ENCODE results near the gene AP2A2.

DNA sequence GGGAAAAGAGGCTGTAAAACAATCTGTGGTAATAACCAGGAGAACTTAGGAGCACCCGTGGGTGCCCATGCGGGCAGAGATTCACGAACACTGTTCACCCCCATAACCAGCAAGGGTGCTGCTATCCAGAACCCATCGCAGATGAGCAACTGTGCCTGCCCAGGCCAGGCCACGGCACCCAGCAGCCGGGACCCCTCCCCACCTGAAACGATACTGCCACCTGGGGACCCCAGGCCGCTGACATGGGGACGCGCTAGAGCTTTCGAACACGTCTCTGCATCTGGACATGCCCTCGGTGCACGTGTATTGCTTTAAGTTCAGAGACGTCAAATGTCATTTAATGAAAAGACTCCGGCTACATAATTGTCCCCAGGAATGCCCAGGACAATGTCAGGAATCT is 134.7 kb downstream of the AP2A2 start:
- TF ChIP-seq EZH2 (IDR thresholded peaks at IDR 0.05; ENCODE audit: borderline replicate concordance, insufficient read depth, low read depth, low read length, poor library complexity, severe bottlenecking) = no peak
- TF ChIP-seq, protein P1, sequence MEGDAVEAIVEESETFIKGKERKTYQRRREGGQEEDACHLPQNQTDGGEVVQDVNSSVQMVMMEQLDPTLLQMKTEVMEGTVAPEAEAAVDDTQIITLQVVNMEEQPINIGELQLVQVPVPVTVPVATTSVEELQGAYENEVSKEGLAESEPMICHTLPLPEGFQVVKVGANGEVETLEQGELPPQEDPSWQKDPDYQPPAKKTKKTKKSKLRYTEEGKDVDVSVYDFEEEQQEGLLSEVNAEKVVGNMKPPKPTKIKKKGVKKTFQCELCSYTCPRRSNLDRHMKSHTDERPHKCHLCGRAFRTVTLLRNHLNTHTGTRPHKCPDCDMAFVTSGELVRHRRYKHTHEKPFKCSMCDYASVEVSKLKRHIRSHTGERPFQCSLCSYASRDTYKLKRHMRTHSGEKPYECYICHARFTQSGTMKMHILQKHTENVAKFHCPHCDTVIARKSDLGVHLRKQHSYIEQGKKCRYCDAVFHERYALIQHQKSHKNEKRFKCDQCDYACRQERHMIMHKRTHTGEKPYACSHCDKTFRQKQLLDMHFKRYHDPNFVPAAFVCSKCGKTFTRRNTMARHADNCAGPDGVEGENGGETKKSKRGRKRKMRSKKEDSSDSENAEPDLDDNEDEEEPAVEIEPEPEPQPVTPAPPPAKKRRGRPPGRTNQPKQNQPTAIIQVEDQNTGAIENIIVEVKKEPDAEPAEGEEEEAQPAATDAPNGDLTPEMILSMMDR (IDR thresholded peaks at IDR 0.05) = no peak

Measured in B cell (primary cell).